CD4-positive, alpha-beta memory T cell (primary cell): Measurements from ENCODE around the gene SHISA6. TPM values are rescaled to one million over a fixed set of nuclear protein-coding genes. Genes with fewer than 3 reads are reported as not detected.
"Not testable (repeated sequence)": the region's sequence is repeated elsewhere in the genome, so short reads cannot be mapped to it uniquely, and the experiment has no call there.

Source experiments
- CTCF ChIA-PET: fragments of 350-600 bp; sonication (Branson Sonifier 250); formaldehyde crosslinking; loops from one replicate; lab custom pipeline; 2021; ENCODE audit warnings: inconsistent platforms; ENCODE audit not compliant: partially characterized antibody; lab: Charles Lee
- POLR2A ChIA-PET: fragments of 350-600 bp; sonication (Branson Sonifier 250); formaldehyde crosslinking; loops from one replicate; lab custom pipeline; 2021; ENCODE audit not compliant: partially characterized antibody; lab: Charles Lee
- DNase-seq, 5 donors: peaks; one replicate each; pipeline versions ENCODE4 v3.0.0 to v3.0.0-alpha.2; 2020 to 2022; ENCODE audit warnings: mixed read lengths in 1 of 5
- H3K27ac ChIP-seq: one replicate; pipeline ENCODE4 v1.7.0; 2013; ENCODE audit warnings: low read depth, low read length
- H3K27me3 ChIP-seq: 2 replicates; pipeline ENCODE4 v1.7.0; 2013; ENCODE audit warnings: mild to moderate bottlenecking, low read length, moderate library complexity; ENCODE audit not compliant: insufficient read depth
- H3K36me3 ChIP-seq: 2 replicates; pipeline ENCODE4 v1.7.0; 2013; ENCODE audit warnings: mild to moderate bottlenecking, low read length, moderate library complexity; ENCODE audit not compliant: insufficient read depth
- H3K4me1 ChIP-seq: 2 replicates; pipeline ENCODE4 v1.7.0; 2013; ENCODE audit warnings: mild to moderate bottlenecking, low read length, moderate library complexity; ENCODE audit not compliant: insufficient read depth
- H3K4me3 ChIP-seq, 2 donors: one replicate each; pipeline ENCODE4 v1.7.0; 2013; ENCODE audit warnings: low read length in 2 of 2, mild to moderate bottlenecking in 1 of 2
- H3K9me3 ChIP-seq, 2 donors: one replicate each; pipeline ENCODE4 v1.7.0; 2013; ENCODE audit warnings: low read length in 2 of 2, control low read depth in 1 of 2; ENCODE audit not compliant: control insufficient read depth in 1 of 2
- H3K27ac Mint-ChIP-seq, 7 donors: one replicate each; pipeline ENCODE4 v1.8.0; 2020 to 2021; ENCODE audit warnings: mixed read lengths in 7 of 7, mild to moderate bottlenecking in 6 of 7, inconsistent platforms in 3 of 7, moderate library complexity in 3 of 7
- H3K27me3 Mint-ChIP-seq, 2 donors: one replicate each; pipeline ENCODE4 v1.8.0; 2020 to 2021; ENCODE audit warnings: mixed read lengths in 2 of 2
- H3K36me3 Mint-ChIP-seq, 2 donors: one replicate each; pipeline ENCODE4 v1.8.0; 2020 to 2021; ENCODE audit warnings: mixed read lengths in 2 of 2, inconsistent platforms in 1 of 2, mild to moderate bottlenecking in 1 of 2
- H3K4me1 Mint-ChIP-seq, 4 donors: one replicate each; pipeline ENCODE4 v1.8.0; 2020 to 2021; ENCODE audit warnings: mixed read lengths in 4 of 4, mild to moderate bottlenecking in 1 of 4
- H3K4me3 Mint-ChIP-seq, 8 donors: one replicate each; pipeline ENCODE4 v1.8.0; 2020 to 2021; ENCODE audit warnings: mixed read lengths in 8 of 8, mild to moderate bottlenecking in 7 of 8, moderate library complexity in 6 of 8, inconsistent platforms in 3 of 8
- H3K9me3 Mint-ChIP-seq, 8 donors: one replicate each; pipeline ENCODE4 v1.8.0; 2020 to 2021; ENCODE audit warnings: mixed read lengths in 8 of 8, mild to moderate bottlenecking in 5 of 8, inconsistent platforms in 3 of 8, moderate library complexity in 1 of 8
- intact Hi-C: fragments of 100-400 bp; cut with micrococcal nuclease; formaldehyde crosslinking; loops from one replicate; pipeline ENCODE4 v1.15.1; 2023
- polyA plus RNA-seq, 2 donors: library from polyadenylated mRNA; unstranded; fragments of 300-500 nt; fragmentation: Illumina TruSeq; gene quantifications; one replicate each; pipeline ENCODE4 v1.2.3, GENCODE V29; 2021
- total RNA-seq, 2 experiments: library from RNA; stranded (reverse); gene quantifications; one replicate each; pipeline ENCODE4 v1.2.3, GENCODE V29; 2021

The SHISA6 gene
- total and polyA plus RNA-seq, 4 experiments from 2014 or later = not detected

DNA sequence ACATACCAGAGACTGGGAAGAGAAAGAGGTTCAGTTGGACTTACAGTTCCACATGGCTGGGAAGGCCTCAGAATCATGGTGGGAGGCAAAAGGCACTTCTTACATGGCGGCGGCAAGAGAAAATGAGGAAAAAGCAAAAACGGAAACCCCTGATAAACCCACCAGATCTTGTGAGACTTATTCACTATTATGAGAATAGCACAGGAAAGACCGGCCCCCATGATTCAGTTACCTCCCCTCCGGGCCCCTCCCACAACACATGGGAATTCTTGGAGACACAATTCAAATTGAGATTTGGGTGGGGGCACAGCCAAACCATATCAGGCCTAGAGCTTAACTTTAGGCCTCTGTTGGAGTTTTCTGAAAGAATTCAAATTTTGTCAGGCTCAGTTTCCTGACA is 60.9 kb downstream of the SHISA6 start:
- POLR2A ChIA-PET, H3K27me3 ChIP-seq, H3K4me3 ChIP-seq, H3K4me1 ChIP-seq, H3K36me3 ChIP-seq, H3K27ac Mint-ChIP-seq, H3K27me3 Mint-ChIP-seq, DNase-seq, intact Hi-C loops, H3K9me3 Mint-ChIP-seq, H3K27ac ChIP-seq, H3K4me1 Mint-ChIP-seq, CTCF ChIA-PET, H3K9me3 ChIP-seq, H3K36me3 Mint-ChIP-seq: not testable (repeated sequence)
- H3K4me3 Mint-ChIP-seq = peak overlapping the region in 1 of 8 donors; percentile 46

DNA sequence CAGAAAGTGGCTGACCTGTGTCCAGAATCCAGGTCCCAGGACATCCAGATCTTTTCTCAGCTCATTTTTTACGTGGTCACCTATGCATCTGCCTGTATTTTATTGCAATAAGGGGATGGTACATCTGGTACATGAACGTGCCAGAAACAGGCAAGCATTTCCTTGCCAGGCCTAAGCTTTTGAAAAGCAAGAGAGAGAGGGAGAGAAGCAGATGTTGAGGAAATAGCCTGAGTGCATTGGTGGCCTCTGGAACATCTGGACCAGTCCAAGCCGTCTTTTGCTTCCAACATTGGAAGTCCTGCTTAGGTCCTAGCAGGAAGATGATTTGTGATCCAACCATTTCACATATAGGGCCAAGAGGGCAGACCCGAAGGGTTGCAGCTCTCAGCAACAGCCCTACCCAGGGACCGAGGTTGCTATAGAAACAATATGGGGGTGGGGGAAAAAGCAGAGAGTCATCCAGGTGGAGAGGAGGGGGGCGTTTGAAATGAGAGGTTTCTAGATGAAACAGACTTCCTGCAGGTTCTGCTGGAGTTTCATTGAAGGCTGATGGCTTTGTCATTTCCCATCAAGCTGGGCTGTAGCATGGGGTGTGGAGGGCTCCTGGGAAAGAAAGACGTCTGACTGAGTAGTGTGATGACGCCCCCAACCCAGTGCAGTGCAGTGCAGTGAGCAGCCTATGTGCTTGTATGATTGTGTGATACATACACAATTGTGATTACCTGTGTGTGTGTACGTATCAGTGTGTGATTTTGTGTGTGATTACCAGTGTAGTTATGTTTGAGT is 61.6 kb downstream of the SHISA6 start:
- intact Hi-C loops = no loop called here
- Histone ChIP-seq H3K4me3 (no peak overlapping the region), H3K9me3 (no peaks in the 10 kb centered on the region), H3K27ac (no peak overlapping the region), H3K36me3 (no peaks in the 10 kb centered on the region), H3K27me3 (no peaks in the 10 kb centered on the region), H3K4me1 (no peaks in the 10 kb centered on the region)
- CTCF ChIA-PET = no interaction called here
- DNase-seq = no peak
- H3K9me3 Mint-ChIP-seq = peaks cover 0 to 3% (median under 1%) of the 10 kb centered on the region in 8 donors
- no peak overlapping the region for H3K4me3 Mint-ChIP-seq
- H3K27ac Mint-ChIP-seq = no peak overlapping the region
- H3K27me3 Mint-ChIP-seq = no peaks in the 10 kb centered on the region
- H3K36me3 Mint-ChIP-seq = no peaks in the 10 kb centered on the region
- POLR2A ChIA-PET = no interaction called here
- H3K4me1 Mint-ChIP-seq = no peaks in the 10 kb centered on the region

DNA sequence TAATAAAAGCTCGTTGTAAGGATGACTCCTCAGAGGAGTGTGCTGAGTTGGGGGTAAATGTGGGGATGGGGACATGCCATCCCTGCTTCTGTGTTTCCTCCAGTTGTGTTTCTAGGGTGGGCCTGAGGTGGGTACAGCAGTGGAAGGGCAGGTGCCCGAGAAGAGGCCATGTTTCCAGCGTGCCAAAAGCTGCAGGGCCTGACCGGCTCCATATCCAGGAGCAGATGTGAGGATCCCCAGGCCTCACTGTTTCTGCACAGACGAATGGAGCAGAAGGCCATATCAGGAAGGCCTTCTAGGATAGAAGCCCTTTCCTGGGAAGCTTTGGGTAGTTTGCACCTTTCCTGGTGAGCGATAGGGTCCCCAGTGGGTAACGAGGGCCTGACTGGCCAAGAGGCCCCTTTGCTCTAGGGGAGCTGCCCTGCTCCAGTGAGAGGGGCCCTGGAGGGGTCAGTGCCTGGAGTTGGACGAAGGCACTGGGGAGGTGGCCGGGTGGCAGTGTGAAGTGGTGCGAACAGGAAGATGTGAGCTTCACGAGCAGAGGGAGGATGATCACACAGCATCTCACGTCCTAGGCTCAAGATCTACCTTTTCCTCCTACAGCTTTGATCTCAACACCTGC is 62.9 kb downstream of the SHISA6 start:
- H3K4me1 ChIP-seq = no peaks in the 10 kb centered on the region
- POLR2A ChIA-PET = no interaction called here
- H3K9me3 Mint-ChIP-seq = peaks cover 0 to 3% (median 0%) of the 10 kb centered on the region in 8 donors
- H3K27ac ChIP-seq = no peak overlapping the region
- H3K27me3 Mint-ChIP-seq = no peaks in the 10 kb centered on the region
- H3K27ac Mint-ChIP-seq = no peak overlapping the region
- no peak overlapping the region for H3K4me3 ChIP-seq
- H3K27me3 ChIP-seq = no peaks in the 10 kb centered on the region
- DNase-seq = no peak
- no peaks in the 10 kb centered on the region for H3K36me3 ChIP-seq
- H3K4me3 Mint-ChIP-seq = no peak overlapping the region
- intact Hi-C loops = no loop called here
- CTCF ChIA-PET = no interaction called here
- no peaks in the 10 kb centered on the region for H3K36me3 Mint-ChIP-seq
- H3K4me1 Mint-ChIP-seq = no peaks in the 10 kb centered on the region
- H3K9me3 ChIP-seq = no peaks in the 10 kb centered on the region

DNA sequence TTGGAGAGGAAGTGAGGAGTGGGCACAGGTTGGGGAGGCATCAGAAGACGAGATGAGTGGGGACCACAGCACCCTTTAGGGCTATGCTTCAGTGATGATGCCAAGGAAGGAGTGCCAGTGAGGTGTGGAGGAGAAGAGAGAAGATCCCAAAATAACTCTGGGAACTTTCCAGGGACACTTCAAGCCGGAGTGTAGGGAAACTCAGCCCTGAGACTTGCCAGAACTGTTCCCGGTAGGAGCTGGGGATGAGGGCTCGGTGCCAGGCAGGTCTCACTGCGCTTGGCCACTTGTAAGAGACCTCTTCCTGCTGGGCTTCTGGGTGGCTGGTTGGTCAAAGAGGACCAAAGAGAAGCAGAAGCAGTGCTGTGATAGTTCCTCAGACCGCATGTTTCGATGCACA is 63.6 kb downstream of the SHISA6 start:
- H3K36me3 ChIP-seq = no peaks in the 10 kb centered on the region
- Mint-ChIP-seq H3K9me3 (peaks cover 0 to 3% (median 0%) of the 10 kb centered on the region in 8 donors), H3K27ac (no peak overlapping the region), H3K4me3 (no peak overlapping the region), H3K36me3 (no peaks in the 10 kb centered on the region), H3K4me1 (no peaks in the 10 kb centered on the region), H3K27me3 (no peaks in the 10 kb centered on the region)
- intact Hi-C loops = no loop called here
- H3K27me3 ChIP-seq = no peaks in the 10 kb centered on the region
- H3K9me3 ChIP-seq = no peaks in the 10 kb centered on the region
- ChIA-PET CTCF (no interaction called here), POLR2A (no interaction called here)
- H3K4me3 ChIP-seq = no peak overlapping the region
- H3K27ac ChIP-seq = no peak overlapping the region
- no peak for DNase-seq
- no peaks in the 10 kb centered on the region for H3K4me1 ChIP-seq

DNA sequence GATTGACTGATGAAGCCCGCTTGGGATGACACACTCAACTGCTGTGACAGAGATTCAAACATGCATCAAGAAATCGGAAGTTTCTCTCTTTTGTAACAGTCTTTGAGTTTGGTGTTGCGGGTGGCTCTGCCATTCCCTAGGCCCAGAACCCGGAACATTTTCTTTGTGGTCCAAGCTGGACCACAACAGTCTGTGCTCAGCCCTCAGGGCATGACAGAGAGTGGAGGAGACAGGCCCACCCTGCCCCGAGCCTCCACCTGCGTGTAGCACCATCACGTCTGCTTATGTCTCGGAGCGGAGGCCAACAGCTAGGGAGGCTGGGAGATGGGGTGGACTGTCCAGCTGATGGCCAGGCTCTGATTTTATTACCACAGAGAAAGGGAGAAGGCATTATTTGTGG is 64.5 kb downstream of the SHISA6 start:
- Mint-ChIP-seq H3K4me1 (no peaks in the 10 kb centered on the region), H3K4me3 (no peak overlapping the region), H3K27me3 (no peaks in the 10 kb centered on the region), H3K36me3 (no peaks in the 10 kb centered on the region), H3K9me3 (peaks cover 0 to 7% (median 0%) of the 10 kb centered on the region in 8 donors), H3K27ac (no peak overlapping the region)
- H3K9me3 ChIP-seq = no peaks in the 10 kb centered on the region
- no peak overlapping the region for H3K27ac ChIP-seq
- intact Hi-C loops = no loop called here
- no peak for DNase-seq
- ChIA-PET POLR2A (no interaction called here), CTCF (no interaction called here)
- H3K36me3 ChIP-seq = no peaks in the 10 kb centered on the region
- no peaks in the 10 kb centered on the region for H3K4me1 ChIP-seq
- H3K4me3 ChIP-seq = no peak overlapping the region
- no peaks in the 10 kb centered on the region for H3K27me3 ChIP-seq

DNA sequence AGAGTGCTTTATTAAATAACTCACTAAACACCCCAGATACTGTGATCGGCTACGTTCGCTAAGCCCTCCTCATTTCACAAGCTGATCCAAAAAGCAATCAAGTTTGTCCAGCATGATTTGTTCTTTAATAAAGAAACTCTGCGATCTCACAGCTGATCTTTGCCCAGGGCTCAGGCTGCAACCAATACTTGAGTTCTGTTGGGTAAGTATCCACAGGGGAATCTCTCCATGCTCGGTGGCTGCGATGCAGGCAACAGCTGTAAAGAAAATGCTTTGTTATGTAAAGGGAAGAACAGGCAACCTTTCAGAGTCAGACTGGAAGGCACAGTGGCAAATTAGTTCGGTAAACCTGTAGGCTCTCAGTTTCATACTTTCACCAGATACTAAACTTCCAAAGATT is 67.5 kb downstream of the SHISA6 start:
- Histone ChIP-seq H3K4me3 (no peak overlapping the region), H3K27me3 (no peaks in the 10 kb centered on the region), H3K4me1 (no peaks in the 10 kb centered on the region), H3K9me3 (no peaks in the 10 kb centered on the region), H3K36me3 (no peaks in the 10 kb centered on the region), H3K27ac (no peak overlapping the region)
- H3K27ac Mint-ChIP-seq = no peak overlapping the region
- ChIA-PET POLR2A (no interaction called here), CTCF (no interaction called here)
- no peaks in the 10 kb centered on the region for H3K36me3 Mint-ChIP-seq
- no peak for DNase-seq
- H3K4me1 Mint-ChIP-seq = no peaks in the 10 kb centered on the region
- H3K4me3 Mint-ChIP-seq = no peak overlapping the region
- no peaks in the 10 kb centered on the region for H3K27me3 Mint-ChIP-seq
- intact Hi-C loops = no loop called here
- H3K9me3 Mint-ChIP-seq = peaks cover 0 to 7% (median 0%) of the 10 kb centered on the region in 8 donors

DNA sequence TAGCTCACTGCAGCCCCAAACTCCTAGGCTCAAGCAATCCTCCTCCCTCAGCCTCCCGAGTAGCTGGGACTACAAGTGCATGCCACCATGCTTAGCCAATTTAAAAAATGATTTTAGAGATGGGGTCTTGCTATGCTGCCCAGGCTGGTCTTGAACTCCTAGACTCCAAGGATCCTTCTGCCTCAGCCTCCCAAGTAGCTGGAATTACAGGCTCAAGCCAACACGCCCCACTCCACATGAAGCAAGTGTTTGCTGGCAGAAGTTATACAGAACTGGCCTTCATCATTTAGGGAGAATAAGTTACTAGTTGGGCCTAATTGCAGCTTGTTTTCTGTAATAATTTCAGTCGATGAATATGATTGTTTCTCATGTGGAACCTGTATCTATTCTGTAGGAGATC is 68.0 kb downstream of the SHISA6 start:
- H3K4me3 Mint-ChIP-seq = no peak overlapping the region
- no peaks in the 10 kb centered on the region for H3K4me1 ChIP-seq
- H3K36me3 Mint-ChIP-seq = no peaks in the 10 kb centered on the region
- POLR2A ChIA-PET = no interaction called here
- no peak overlapping the region for H3K4me3 ChIP-seq
- H3K27me3 ChIP-seq = no peaks in the 10 kb centered on the region
- no peaks in the 10 kb centered on the region for H3K36me3 ChIP-seq
- H3K27ac ChIP-seq = no peak overlapping the region
- intact Hi-C loops = no loop called here
- no peaks in the 10 kb centered on the region for H3K27me3 Mint-ChIP-seq
- H3K9me3 Mint-ChIP-seq = peaks cover 0 to 7% (median 0%) of the 10 kb centered on the region in 8 donors
- no peaks in the 10 kb centered on the region for H3K4me1 Mint-ChIP-seq
- DNase-seq = no peak
- H3K9me3 ChIP-seq = no peaks in the 10 kb centered on the region
- CTCF ChIA-PET = interaction anchor here (1.0 kb wide), 1 partner anchor 12 kb away, joined by 3 read pairs; no protein-coding TSS in a partner anchor
- H3K27ac Mint-ChIP-seq = no peak overlapping the region
